Inflammatory macrophage (primary cell): ENCODE data around the gene CAPS.
A peak's percentile ranks its signal among the peaks of the same experiment; 100 is the strongest.

Experiments
- DNase-seq, 2 donors: peaks; one replicate each; pipeline ENCODE4 v3.0.0-alpha.2; 2020 to 2022

The CAPS gene

GRCh38 chr19:5892772-5893275, 21.2 kb upstream of the CAPS start:
- no peak for DNase-seq

- DNase-seq = no peak
Observed at GRCh38 chr19:5893296-5893903, 20.7 kb upstream of the CAPS start.

- no peak for DNase-seq
Observed at GRCh38 chr19:5893907-5894703, 19.9 kb upstream of the CAPS start.

GRCh38 chr19:5894704-5895349, 19.2 kb upstream of the CAPS start:
- no peak for DNase-seq

- no peak for DNase-seq
Observed at GRCh38 chr19:5895409-5895808, 18.6 kb upstream of the CAPS start.

- DNase-seq = no peak
Observed at GRCh38 chr19:5895890-5896289, 18.2 kb upstream of the CAPS start.

GRCh38 chr19:5896365-5897076, 17.5 kb upstream of the CAPS start:
- no peak for DNase-seq

GRCh38 chr19:5897189-5897969, 16.7 kb upstream of the CAPS start:
- no peak for DNase-seq

GRCh38 chr19:5899728-5900526, 14.1 kb upstream of the CAPS start:
- DNase-seq = no peak

GRCh38 chr19:5900976-5901375, 13.1 kb upstream of the CAPS start:
- no peak for DNase-seq

- peak; percentile 28 to 36 for DNase-seq
Observed at GRCh38 chr19:5903056-5903623, 10.9 kb upstream of the CAPS start.

GRCh38 chr19:5903624-5904351, 10.3 kb upstream of the CAPS start, which contains the start of gene NDUFA11:
Gene NDUFA11 (minus strand): TSS chr19:5903790. CDS start chr19:5903708, 82 bp downstream.
- DNase-seq = peak; percentile 96 to 97

- peak; percentile 100 for DNase-seq
Observed at GRCh38 chr19:5904352-5905113, 9.5 kb upstream of the CAPS start, which contains the start of gene VMAC. Gene VMAC (plus strand): TSS chr19:5904872. CDS start chr19:5904891, 19 bp downstream.

GRCh38 chr19:5905114-5905778, 8.8 kb upstream of the CAPS start:
- no peak for DNase-seq

- peak; percentile 85 to 92 for DNase-seq
Observed at GRCh38 chr19:5907241-5907640, 6.8 kb upstream of the CAPS start.

GRCh38 chr19:5908773-5909442, 5.1 kb upstream of the CAPS start:
- DNase-seq = peak; percentile 17 to 65

- DNase-seq = no peak
Observed at GRCh38 chr19:5910638-5910907, 3.5 kb upstream of the CAPS start.

GRCh38 chr19:5911366-5911765, 2.7 kb upstream of the CAPS start:
- no peak for DNase-seq
